ENCODE results near the gene ABL2.
"Not testable (repeated sequence)": the region's sequence is repeated elsewhere in the genome, so short reads cannot be mapped to it uniquely, and the experiment has no call there.

The ABL2 gene

DNA sequence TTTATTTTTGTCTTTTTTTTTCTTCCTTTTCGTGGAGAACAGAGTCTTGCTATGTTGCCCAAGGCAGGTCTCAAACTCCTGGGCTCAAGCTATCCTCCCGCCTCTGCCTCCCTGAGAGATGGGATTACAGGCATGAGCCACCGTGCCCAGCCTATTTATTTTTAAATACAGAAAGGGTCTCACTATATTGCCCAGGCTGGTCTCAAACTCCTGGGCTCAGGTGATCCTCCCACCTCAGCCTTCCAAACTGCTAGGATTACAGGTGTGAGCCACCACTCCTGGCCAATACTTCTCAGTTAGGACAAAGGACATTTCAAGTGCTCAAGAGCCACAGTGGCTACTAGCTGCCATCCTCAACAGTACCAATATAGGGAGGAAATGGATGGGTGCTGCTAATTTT lies 16.2 kb downstream of the ABL2 start:
- not testable (repeated sequence) for DNase-seq

DNA sequence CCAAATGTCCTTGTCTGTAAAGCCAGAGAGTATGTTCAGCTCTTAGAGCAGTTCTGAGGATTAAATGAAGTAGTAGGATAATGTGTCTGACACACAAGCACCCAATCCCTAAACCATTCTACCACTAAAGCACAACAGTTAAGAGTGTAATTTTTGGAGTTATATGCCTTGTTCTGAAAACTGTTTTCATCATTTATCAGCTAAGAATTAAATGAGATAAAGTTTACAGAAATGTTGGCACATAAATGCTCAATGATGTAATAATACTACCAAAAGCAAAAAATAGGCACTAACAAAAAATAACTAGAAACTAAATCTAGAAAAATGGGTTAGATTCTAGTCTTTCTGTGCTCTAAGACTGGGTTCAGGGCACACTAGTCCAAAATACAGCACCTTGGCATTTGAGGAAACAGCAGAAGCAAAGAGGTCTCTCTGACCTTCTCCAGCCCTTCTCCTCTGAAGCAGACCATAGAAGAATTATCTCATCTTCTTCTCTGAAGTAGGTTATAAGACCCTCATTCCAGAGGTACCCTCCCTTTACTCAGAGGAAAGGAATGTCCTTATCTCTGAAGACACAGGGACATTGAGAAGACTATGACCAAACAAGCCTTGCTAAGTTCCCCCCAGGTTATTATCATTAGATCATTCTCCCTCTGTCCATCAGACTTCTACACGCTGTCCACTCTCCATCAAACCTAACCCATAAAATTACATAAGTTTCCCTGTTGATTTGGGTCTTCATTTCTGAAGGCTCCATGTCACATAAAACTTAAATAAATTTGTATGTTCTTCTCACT lies 20.6 kb downstream of the ABL2 start:
- no peak for DNase-seq

GRCh38 chr1:179206812-179207211 lies 22.7 kb downstream of the ABL2 start:
- DNase-seq = no peak

DNA sequence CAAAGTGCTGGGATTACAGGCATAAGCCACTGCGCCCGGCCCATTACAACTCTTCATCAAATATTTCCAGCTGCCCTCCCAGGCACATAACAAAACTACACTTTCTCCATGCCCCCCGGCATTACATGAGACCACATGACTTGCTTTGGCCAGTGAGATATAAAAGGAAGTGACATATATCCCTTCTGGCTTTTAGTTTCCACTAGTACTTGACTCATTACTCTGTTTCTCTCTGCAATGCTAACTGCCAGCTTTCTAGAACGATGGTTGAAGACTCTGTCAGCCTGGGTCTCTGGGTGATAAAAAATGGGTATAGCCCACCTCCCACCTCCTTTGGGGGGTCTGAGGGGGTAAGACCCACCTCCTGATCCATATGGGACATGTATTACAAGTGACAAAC lies 24.2 kb downstream of the ABL2 start:
- DNase-seq = no peak

GRCh38 chr1:179202161-179202560 lies 27.3 kb downstream of the ABL2 start:
- DNase-seq = no peak

- DNase-seq = no peak
Measured at GRCh38 chr1:179200586-179200985, 28.9 kb downstream of the ABL2 start.

DNA sequence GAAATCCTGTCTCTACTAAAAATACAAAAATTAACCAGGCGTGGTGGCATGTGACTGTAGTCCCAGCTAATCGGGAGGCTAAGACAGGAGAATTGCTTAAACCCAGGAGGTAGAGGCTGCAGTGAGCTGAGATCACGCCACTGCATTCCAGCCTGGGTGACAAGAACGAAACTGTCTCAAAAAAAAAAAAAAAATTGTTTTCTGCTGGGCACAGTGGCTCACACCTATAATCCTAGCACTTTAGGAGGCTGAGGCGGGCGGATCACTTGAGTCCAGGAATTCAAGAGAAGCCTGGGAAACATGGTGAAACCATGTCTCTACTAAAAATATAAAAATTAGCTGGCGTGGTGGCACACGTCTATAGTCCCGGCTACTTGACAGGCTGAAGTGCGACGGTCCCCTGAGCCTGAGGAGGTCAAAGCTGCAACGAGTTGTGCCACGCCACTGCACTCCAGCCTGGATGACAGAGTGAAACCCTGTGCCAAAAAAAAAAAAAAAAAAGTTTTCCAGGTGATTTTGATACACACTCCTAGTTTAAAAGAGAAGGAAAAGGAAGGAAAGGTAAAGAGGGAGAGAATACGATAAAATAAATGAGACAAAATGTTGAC lies 31.7 kb downstream of the ABL2 start:
- DNase-seq = no peak

GRCh38 chr1:179195857-179196256 lies 33.6 kb downstream of the ABL2 start:
- not testable (repeated sequence) for DNase-seq

DNA sequence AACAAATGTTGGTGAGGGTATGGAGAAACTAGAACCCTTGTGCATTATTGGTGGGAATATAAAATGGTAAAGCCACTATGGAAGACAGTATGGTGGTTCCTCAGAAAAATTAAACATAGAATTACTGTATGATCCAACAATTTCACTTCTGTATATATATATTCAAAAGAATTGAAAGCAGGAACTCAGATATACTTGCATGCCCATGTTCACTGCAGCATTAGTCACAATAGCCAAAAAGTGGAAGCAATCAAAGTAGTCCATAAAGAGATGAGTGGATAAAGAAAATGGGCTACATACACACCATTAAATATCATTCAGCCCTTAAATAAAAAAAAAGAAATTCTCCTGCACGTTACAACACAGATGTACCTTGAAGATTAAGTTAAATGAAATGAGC lies 34.1 kb downstream of the ABL2 start:
- DNase-seq = no peak

- no peak for DNase-seq
Measured at GRCh38 chr1:179194068-179194537, 35.4 kb downstream of the ABL2 start.

DNA sequence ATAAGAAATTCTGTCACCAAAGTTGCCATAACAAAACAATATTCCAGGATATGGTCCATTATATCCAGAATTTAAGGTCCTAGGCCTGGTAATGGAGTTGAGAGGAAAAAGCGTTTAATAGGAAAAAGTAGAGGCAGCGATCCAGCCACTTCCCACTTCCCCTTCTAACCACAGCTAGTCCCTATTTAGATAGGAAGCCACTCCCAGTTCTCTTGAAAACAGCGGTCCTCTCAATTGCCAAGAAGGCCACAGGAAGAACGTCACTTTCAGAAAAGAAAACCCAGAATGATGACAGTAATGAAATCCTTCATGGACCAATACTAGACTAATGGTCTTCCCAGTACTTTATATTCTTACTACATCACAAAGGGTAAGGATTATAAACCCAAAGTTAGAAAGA lies 38.6 kb downstream of the ABL2 start:
- DNase-seq = no peak

GRCh38 chr1:179187735-179188471 lies 41.6 kb downstream of the ABL2 start:
- no peak for DNase-seq

DNA sequence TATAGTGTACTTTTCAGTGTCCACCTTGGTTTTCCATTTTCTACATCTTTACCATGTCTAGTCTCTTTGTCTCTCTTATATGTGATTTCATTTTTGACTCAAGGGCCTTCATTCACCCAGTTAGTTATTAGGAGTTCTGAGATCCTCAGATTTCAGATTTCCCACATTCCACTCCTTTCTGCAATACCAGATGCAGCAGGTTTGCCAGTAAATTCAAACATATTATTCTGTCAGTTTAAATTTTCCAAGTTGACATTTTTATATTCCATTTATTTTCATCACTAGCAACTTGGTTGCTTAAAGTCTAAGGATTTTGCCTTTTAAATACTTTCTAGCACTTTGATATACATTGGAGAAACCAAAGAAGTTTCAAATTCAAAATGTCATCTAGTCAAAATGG lies 42.4 kb downstream of the ABL2 start:
- DNase-seq = no peak

DNA sequence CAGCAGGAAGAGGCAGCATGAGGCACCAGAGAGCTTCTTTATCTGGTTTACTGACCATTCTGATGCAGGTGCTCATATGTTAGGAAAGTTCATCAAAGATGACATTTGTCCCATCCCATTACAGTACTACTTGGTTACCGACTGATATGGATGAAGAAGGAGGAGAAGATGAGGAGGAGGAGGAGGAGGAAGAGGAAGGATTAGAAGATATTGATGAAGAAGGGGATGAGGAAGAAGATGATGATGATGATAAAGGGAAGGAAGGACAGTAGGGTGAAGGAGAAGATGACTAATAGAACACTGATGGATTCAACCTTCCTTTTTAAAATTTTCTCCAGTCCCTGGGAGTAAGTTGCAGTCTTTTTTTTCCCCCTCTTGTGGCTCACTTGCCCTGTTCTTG lies 45.1 kb downstream of the ABL2 start:
- no peak for DNase-seq

DNA sequence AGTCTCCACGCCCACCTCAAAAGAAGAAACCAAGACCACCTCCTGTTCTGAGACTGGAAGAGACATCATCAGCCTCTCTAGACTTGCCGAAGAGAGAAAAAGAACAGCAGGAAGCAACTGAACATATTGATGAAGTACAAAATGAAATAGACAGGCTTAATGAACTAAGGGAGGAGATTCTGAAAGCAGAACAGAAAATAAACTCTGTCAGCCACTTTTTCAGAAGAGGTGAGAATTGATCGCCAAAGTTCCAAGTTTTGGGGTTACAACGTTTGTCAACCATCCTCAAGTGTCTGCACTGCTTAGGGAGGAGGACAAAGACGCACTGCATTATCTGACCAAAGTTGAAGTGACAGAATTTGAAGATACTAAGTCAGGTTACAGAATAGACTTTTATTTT lies 45.6 kb downstream of the ABL2 start:
- no peak for DNase-seq

- DNase-seq = no peak
Measured at GRCh38 chr1:179178950-179179349, 50.5 kb downstream of the ABL2 start.

- no peak for DNase-seq
Measured at GRCh38 chr1:179178183-179178582, 51.3 kb downstream of the ABL2 start.

GRCh38 chr1:179177615-179178014 lies 51.9 kb downstream of the ABL2 start:
- DNase-seq = no peak

GRCh38 chr1:179177182-179177581 lies 52.3 kb downstream of the ABL2 start:
- no peak for DNase-seq

GRCh38 chr1:179175011-179175841 lies 54.3 kb downstream of the ABL2 start:
- DNase-seq = peak; percentile 69

- DNase-seq = not testable (repeated sequence)
Measured at GRCh38 chr1:179170468-179170770, 59.1 kb downstream of the ABL2 start.

- DNase-seq = no peak
Measured at GRCh38 chr1:179169616-179170467, 59.6 kb downstream of the ABL2 start.
